Nephron (organoid): ENCODE data around the gene ZBTB40.

Experiments used
- H3K27ac Mint-ChIP-seq, 3 experiments: 2 replicates each; pipeline ENCODE4 v1.8.0; 2020; ENCODE audit warnings: mixed read lengths in 3 of 3, mild to moderate bottlenecking in 2 of 3, moderate library complexity in 1 of 3
- H3K27me3 Mint-ChIP-seq: 2 replicates; pipeline ENCODE4 v1.8.0; 2021; ENCODE audit warnings: low read depth, mild to moderate bottlenecking, moderate library complexity, mixed read lengths
- H3K36me3 Mint-ChIP-seq: 2 replicates; pipeline ENCODE4 v1.8.0; 2020; ENCODE audit warnings: low read depth, mixed read lengths
- H3K4me1 Mint-ChIP-seq: 2 replicates; pipeline ENCODE4 v1.8.0; 2020; ENCODE audit warnings: mixed read lengths
- H3K4me3 Mint-ChIP-seq, 3 experiments: 2 replicates each; pipeline ENCODE4 v1.8.0; 2020; ENCODE audit warnings: mild to moderate bottlenecking in 3 of 3, mixed read lengths in 3 of 3, moderate library complexity in 2 of 3
- H3K9me3 Mint-ChIP-seq: 2 replicates; pipeline ENCODE4 v1.8.0; 2020; ENCODE audit warnings: mixed read lengths
- TF ChIP-seq, protein P1 (sequence below), 3 experiments: fragments of 200-600 bp; sonication (generic); IDR thresholded peaks; one replicate each; pipeline ENCODE4 v1.5.0; 2021; ENCODE audit warnings: antibody characterized with exemption in 3 of 3; ENCODE audit not compliant: unreplicated experiment in 3 of 3

The ZBTB40 gene

DNA sequence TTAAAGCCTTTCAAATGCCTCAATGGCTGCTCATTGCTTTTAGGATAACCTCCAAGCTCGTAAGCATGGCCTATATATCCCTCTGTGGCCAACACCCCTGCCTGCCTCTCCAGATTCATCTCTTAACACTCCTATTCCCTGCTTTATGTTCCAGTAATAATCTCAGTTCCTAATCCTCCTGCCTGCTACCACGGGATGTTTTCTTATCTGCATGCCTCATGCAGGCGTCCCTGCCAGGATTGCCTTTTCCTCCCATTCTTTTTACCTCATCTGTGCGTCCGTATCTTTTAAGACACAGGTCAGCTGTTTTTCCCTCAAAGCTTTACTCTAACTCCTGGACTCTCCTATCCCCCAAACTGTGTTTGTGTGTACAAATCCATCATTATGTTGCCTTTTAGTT lies 36.1 kb downstream of the ZBTB40 start:
- Mint-ChIP-seq H3K4me3 (no peak overlapping the region), H3K27ac (no peak overlapping the region), H3K27me3 (no peaks in the 10 kb centered on the region), H3K4me1 (no peaks in the 10 kb centered on the region), H3K36me3 (peaks cover 14% of the 10 kb centered on the region), H3K9me3 (peaks cover 13% of the 10 kb centered on the region)
- TF ChIP-seq, protein P1, sequence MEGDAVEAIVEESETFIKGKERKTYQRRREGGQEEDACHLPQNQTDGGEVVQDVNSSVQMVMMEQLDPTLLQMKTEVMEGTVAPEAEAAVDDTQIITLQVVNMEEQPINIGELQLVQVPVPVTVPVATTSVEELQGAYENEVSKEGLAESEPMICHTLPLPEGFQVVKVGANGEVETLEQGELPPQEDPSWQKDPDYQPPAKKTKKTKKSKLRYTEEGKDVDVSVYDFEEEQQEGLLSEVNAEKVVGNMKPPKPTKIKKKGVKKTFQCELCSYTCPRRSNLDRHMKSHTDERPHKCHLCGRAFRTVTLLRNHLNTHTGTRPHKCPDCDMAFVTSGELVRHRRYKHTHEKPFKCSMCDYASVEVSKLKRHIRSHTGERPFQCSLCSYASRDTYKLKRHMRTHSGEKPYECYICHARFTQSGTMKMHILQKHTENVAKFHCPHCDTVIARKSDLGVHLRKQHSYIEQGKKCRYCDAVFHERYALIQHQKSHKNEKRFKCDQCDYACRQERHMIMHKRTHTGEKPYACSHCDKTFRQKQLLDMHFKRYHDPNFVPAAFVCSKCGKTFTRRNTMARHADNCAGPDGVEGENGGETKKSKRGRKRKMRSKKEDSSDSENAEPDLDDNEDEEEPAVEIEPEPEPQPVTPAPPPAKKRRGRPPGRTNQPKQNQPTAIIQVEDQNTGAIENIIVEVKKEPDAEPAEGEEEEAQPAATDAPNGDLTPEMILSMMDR (IDR thresholded peaks at IDR 0.05; ENCODE audit: unreplicated experiment in 3 of 3) = no peak

DNA sequence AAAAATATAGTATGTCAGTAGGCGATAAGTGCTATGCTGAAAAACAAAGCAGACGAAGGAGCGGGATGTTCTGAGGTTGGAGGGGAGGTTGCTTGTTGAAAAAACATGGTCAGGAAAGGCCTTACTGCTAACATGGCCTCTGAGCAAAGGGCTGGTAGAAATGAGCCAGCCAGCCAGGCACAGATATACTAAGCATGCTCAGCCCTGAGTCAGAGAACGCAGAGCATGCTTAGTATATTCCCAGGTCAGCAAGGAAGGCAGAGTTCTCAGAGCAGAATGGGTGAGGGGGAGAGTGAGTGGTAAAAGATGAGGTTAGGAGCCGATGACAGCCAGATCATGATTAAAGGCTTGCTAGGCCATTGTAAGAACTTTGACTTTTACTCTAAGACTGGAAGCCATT lies 36.7 kb downstream of the ZBTB40 start:
- no peak overlapping the region for H3K4me3 Mint-ChIP-seq
- TF ChIP-seq, protein P1 (IDR thresholded peaks at IDR 0.05; ENCODE audit: unreplicated experiment in 3 of 3) = no peak
- H3K27me3 Mint-ChIP-seq = no peaks in the 10 kb centered on the region
- H3K36me3 Mint-ChIP-seq = peaks cover 17% of the 10 kb centered on the region
- no peak overlapping the region for H3K27ac Mint-ChIP-seq
- peaks cover 13% of the 10 kb centered on the region for H3K9me3 Mint-ChIP-seq
- no peaks in the 10 kb centered on the region for H3K4me1 Mint-ChIP-seq

DNA sequence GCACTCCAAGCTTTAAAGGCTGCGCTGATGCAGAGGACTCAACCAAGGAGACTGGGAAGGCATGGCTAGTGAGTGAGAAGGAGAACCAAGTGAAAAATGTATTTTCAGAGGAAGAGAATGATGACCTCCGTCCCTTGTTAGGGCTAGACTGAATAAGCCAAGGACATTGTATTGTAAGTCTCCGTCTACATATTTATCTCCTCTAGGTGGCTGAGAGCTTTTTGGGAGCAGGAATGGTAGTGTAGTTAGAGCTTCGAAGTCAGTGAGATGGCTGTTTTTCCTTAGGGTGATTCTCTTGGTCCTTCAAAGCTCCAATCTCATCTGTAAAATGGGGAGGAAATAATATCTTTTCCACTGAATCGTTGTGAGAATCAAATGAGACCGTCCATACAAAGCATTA lies 37.6 kb downstream of the ZBTB40 start:
- TF ChIP-seq, protein P1 (IDR thresholded peaks at IDR 0.05; ENCODE audit: unreplicated experiment in 3 of 3) = no peak

DNA sequence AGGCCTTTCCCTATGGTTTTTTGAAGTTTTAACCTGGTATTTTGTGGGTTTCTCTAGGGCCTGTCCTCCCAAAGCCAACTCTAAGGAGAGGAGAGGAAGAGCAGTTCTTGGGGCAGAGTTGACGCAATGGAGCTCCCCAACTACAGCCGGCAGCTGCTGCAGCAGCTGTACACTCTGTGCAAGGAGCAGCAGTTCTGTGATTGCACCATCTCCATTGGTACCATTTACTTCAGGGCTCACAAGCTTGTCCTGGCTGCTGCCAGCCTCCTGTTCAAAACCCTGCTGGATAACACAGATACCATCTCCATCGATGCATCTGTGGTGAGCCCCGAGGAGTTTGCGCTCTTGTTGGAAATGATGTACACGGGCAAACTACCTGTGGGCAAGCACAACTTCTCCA lies 38.2 kb downstream of the ZBTB40 start:
- Mint-ChIP-seq H3K4me1 (peaks cover 3% of the 10 kb centered on the region), H3K9me3 (peaks cover 9% of the 10 kb centered on the region), H3K4me3 (no peak overlapping the region), H3K27me3 (no peaks in the 10 kb centered on the region), H3K27ac (no peak overlapping the region), H3K36me3 (peaks cover 22% of the 10 kb centered on the region)
- TF ChIP-seq, protein P1 (IDR thresholded peaks at IDR 0.05; ENCODE audit: unreplicated experiment in 3 of 3) = no peak

More for the DNA sequence above, 37.6 kb downstream of the ZBTB40 start:
- Mint-ChIP-seq H3K4me3 (no peak overlapping the region), H3K27me3 (no peaks in the 10 kb centered on the region), H3K9me3 (peaks cover 13% of the 10 kb centered on the region), H3K27ac (no peak overlapping the region), H3K36me3 (peaks cover 22% of the 10 kb centered on the region), H3K4me1 (no peaks in the 10 kb centered on the region)

DNA sequence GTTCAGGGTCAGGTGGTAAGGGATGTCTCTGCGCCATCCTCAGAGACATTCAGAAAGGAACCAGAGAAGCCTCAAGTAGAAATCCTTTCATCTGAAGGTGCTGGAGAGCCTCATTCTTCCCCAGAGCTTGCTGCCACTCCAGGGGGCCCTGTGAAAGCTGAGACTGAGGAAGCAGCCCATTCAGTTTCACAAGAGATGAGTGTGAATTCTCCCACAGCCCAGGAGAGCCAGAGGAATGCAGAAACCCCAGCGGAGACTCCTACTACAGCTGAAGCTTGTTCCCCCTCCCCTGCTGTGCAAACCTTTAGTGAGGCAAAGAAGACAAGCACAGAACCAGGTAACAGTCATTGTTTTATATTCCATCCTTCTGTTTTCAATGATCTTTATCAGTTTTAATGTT lies 38.7 kb downstream of the ZBTB40 start:
- peaks cover 6% of the 10 kb centered on the region for H3K9me3 Mint-ChIP-seq
- peaks cover 22% of the 10 kb centered on the region for H3K36me3 Mint-ChIP-seq
- TF ChIP-seq, protein P1 (IDR thresholded peaks at IDR 0.05; ENCODE audit: unreplicated experiment in 3 of 3) = no peak
- no peaks in the 10 kb centered on the region for H3K27me3 Mint-ChIP-seq
- no peak overlapping the region for H3K4me3 Mint-ChIP-seq
- no peak overlapping the region for H3K27ac Mint-ChIP-seq
- H3K4me1 Mint-ChIP-seq = peaks cover 3% of the 10 kb centered on the region

DNA sequence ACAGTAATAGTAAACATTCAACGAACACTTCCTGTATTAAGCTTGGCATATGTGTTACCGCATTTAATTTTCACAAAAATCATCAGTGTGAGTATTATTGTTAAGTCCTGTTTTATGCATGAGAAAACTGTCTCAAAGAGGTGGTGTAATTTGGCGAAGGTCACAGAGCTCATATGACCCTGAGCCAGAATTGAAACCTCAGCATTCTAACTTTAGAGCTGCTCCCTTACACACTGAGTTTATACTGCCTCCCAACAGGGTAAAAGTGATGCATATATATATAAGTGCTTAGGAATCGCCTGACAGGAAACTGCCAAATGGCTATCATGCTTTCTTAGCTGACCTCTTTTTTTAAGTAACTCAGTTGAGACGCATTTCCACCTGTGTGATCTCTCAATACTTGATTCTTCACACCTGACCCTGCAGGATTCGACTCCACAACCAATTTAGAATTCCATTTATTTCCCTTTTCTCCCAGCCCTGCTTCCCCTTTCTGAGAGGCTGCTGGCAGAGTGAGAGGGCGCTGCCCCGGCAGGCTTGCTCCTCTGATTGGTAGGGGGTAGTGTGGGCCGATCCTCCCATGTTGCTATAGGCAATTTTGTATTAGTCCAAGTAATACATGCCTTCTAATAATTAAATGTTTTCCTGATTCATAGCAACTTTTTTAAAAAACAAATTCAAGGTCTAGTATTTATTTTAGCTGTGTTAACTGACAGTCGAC lies 40.5 kb downstream of the ZBTB40 start:
- Mint-ChIP-seq H3K36me3 (peaks cover 24% of the 10 kb centered on the region), H3K4me1 (peaks cover 3% of the 10 kb centered on the region), H3K27me3 (no peaks in the 10 kb centered on the region), H3K27ac (peak overlapping the region in 1 of 3 experiments; percentile 42), H3K9me3 (no peaks in the 10 kb centered on the region), H3K4me3 (no peak overlapping the region)
- TF ChIP-seq, protein P1 (IDR thresholded peaks at IDR 0.05; ENCODE audit: unreplicated experiment in 3 of 3) = no peak
